WERI-Rb-1 (cell line): Measurements from ENCODE around the gene COBL.

Experiments
- DNase-seq: peaks from one replicate; pipeline ENCODE4 v3.0.0-alpha.2; 2020
- H3K27ac ChIP-seq: fragments of 250-450 bp; sonication (Bioruptor Pico); 2 replicates; pipeline ENCODE4 v1.5.1; 2020; ENCODE audit warnings: mild to moderate bottlenecking, moderate library complexity
- H3K27me3 ChIP-seq: fragments of 250-450 bp; sonication (Bioruptor Pico); 2 replicates; pipeline ENCODE4 v1.5.1; 2021; ENCODE audit warnings: mild to moderate bottlenecking, low read depth, moderate library complexity; ENCODE audit not compliant: insufficient read depth, severe bottlenecking
- H3K36me3 ChIP-seq: fragments of 250-450 bp; sonication (Bioruptor Pico); 2 replicates; pipeline ENCODE4 v1.5.1; 2020; ENCODE audit warnings: mild to moderate bottlenecking, moderate library complexity
- H3K4me3 ChIP-seq: 2 replicates; pipeline ENCODE4 v1.5.1; 2011; ENCODE audit warnings: low read depth, mild to moderate bottlenecking, control low read depth, low read length
- H3K9me3 ChIP-seq: fragments of 250-450 bp; sonication (Bioruptor Pico); 2 replicates; pipeline ENCODE4 v1.5.1; 2021; ENCODE audit warnings: mild to moderate bottlenecking, moderate library complexity; ENCODE audit not compliant: severe bottlenecking
- CTCF ChIP-seq: IDR thresholded peaks from 2 replicates; pipeline ENCODE4 v1.5.1; 2011; ENCODE audit warnings: low read depth, mild to moderate bottlenecking, control low read depth, inconsistent platforms, low read length

Gene COBL

GRCh38 chr7:50976064-50976463 lies 340.5 kb downstream of the COBL start:
- Histone ChIP-seq H3K4me3 (no peak overlapping the region), H3K9me3 (no peaks in the 10 kb centered on the region), H3K27ac (no peak overlapping the region), H3K36me3 (no peaks in the 10 kb centered on the region), H3K27me3 (peaks cover 25% of the 10 kb centered on the region)
- no peak for DNase-seq
- TF ChIP-seq CTCF, result no peak

GRCh38 chr7:50974240-50974639 lies 342.4 kb downstream of the COBL start:
- Histone ChIP-seq H3K9me3 (no peaks in the 10 kb centered on the region), H3K27me3 (peaks cover 25% of the 10 kb centered on the region), H3K36me3 (no peaks in the 10 kb centered on the region), H3K4me3 (no peak overlapping the region), H3K27ac (no peak overlapping the region)
- DNase-seq, result no peak
- no peak for TF ChIP-seq CTCF

- no peak overlapping the region for H3K27ac ChIP-seq
- H3K27me3 ChIP-seq, result peaks cover 29% of the 10 kb centered on the region
- no peaks in the 10 kb centered on the region for H3K9me3 ChIP-seq
- H3K36me3 ChIP-seq, result no peaks in the 10 kb centered on the region
- no peak for DNase-seq
- H3K4me3 ChIP-seq, result no peak overlapping the region
- no peak for TF ChIP-seq CTCF
Observed at GRCh38 chr7:50973814-50974213, 342.8 kb downstream of the COBL start.

GRCh38 chr7:50970092-50970491 lies 346.5 kb downstream of the COBL start:
- H3K9me3 ChIP-seq, result no peaks in the 10 kb centered on the region
- no peaks in the 10 kb centered on the region for H3K36me3 ChIP-seq
- H3K27me3 ChIP-seq, result peaks cover 41% of the 10 kb centered on the region
- H3K4me3 ChIP-seq, result no peak overlapping the region
- H3K27ac ChIP-seq, result no peak overlapping the region
- no peak for TF ChIP-seq CTCF
- no peak for DNase-seq
